Activated gamma-delta T cell treated with Interleukin-2 at 50 U/mL for 16 hours (primary cell): ENCODE results near the gene PTOV1.
A peak's percentile ranks its signal among the peaks of the same experiment; 100 is the strongest.

ENCODE experiments used
- DNase-seq: peaks from one replicate; pipeline ENCODE4 v3.0.0-alpha.2; 2020

Gene PTOV1

GRCh38 chr19:49845414-49845813 is 5.5 kb upstream of the PTOV1 start:
- DNase-seq: no peak

DNA sequence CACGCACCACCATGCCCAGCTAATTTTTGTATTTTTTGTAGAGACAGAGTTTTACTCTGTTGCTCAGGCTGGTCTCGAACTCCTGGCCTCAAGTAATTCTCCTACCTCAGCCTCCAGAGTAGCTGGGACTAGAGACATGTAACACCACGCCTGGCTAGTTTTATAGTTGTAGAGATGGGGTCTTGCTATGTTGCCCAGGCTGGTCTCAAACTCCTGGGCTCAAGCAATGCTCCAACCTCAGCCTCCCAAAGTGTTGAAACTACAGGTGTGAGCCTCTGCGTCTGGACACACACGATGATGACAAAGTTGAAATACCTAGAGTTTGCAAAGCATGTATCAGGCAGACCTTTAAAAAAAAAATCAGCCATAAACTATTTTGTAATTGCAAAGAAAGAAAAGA is 4.6 kb upstream of the PTOV1 start:
- no peak for DNase-seq

DNA sequence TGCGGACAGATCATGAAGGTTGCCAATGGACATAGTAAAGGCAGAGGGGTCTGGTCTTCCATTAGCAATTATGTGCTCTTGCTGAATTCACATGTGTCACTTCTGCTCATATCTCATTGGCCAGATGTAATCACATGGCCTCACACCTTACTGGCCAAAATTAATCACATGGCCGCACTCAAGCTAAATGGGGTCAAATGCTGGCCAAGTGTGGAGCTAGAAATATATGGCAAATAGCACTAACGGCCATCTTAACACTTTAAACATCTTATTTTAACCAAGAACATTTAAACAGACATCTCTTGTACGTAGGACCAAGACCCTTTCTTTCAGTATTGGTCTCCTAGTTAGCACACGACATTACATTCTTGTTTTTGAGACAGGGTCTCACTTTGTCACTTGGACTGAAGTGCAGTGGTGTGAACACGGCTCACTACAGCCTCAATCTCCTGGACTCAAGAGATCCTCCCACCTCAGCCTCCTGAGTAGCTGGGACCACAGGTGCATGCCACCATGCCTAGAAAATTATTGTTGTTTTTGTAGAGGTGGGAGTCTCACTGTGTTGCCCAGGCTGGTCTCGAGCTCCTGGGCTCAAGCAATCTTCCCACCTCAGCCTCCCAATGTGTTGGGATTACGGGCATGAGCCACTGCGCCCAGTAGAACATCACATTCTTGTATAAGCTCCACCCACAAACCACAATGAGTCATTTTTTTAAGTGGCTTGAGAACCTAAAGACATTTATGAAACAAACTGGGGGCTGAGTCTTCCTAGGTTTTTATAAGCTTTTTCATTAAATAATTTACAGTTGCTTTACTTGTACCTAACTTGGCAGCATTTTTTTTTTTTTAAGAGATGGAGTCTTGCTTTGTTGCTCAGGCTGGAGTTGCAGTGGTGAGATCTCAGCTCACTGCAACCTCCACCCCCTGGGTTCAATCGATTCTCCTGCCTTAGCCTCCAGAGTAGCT is 2.9 kb upstream of the PTOV1 start:
- DNase-seq: no peak

DNA sequence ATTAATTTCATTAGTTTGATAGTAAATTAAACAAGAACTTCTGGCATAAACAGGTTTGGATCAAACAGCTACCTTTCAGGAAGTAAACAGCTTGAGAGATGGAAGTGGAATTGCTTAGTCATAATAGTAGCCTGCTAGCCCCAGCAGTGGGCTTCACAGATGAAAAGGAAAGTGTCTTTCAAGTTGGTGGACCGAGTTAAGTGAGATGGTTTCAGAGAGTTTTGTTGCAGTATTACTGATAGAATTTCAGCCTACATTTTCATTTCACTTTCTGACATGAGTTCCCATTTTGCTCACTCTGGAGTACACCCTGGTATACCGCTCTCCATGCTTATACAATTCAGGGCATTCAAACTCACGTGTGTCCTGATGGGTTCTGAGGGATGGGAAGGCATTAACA is 2.0 kb upstream of the PTOV1 start:
- no peak for DNase-seq

GRCh38 chr19:49849433-49850220 is 1.3 kb upstream of the PTOV1 start:
- no peak for DNase-seq

- no peak for DNase-seq
These were observed 805 bp upstream of the PTOV1 start for GRCh38 chr19:49850221-49850486.

- DNase-seq: peak; percentile 26
These were observed 699 bp downstream of the PTOV1 start for GRCh38 chr19:49851456-49852259.

- DNase-seq: no peak
These were observed 1.7 kb downstream of the PTOV1 start for GRCh38 chr19:49852631-49853126.

GRCh38 chr19:49853852-49854377 is 3.0 kb downstream of the PTOV1 start:
- no peak for DNase-seq

DNA sequence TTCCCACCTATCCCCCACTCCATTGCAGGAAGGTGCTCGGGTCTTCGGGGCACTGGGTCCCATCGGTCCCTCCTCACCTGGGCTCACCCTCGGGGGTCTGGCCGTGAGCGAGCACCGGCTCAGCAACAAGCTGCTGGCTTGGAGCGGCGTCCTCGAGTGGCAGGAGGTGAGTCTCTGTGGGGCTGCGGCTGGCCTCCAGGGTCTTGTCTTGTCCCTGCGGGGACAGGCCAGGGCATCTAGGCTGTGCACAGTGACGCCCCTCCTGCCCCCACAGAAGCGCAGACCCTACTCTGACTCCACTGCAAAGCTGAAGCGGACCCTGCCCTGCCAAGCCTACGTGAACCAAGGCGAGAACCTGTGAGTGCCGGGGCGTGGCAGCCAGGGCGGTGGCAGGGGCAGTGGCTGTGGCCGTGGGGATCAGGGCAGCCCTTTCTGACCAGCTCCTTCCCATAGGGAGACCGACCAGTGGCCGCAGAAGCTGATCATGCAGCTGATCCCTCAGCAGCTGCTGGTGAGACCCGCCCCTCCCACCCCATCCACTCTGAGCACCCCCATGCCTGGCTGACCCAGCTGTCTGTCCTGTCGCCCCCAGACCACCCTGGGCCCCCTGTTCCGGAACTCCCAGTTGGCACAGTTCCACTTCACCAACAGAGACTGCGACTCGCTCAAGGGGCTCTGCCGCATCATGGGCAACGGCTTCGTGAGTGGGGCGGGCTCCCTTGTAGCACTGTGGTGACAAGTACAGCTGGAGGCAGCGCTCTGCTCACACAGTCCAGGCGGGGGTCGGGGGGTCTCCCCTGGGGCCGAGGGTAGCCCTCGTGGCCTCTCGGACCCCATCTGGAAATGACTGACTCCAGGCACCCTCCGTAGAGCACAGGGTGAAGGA is 3.7 kb downstream of the PTOV1 start:
- DNase-seq: no peak

- no peak for DNase-seq
These were observed 4.3 kb downstream of the PTOV1 start for GRCh38 chr19:49855277-49855675.

DNA sequence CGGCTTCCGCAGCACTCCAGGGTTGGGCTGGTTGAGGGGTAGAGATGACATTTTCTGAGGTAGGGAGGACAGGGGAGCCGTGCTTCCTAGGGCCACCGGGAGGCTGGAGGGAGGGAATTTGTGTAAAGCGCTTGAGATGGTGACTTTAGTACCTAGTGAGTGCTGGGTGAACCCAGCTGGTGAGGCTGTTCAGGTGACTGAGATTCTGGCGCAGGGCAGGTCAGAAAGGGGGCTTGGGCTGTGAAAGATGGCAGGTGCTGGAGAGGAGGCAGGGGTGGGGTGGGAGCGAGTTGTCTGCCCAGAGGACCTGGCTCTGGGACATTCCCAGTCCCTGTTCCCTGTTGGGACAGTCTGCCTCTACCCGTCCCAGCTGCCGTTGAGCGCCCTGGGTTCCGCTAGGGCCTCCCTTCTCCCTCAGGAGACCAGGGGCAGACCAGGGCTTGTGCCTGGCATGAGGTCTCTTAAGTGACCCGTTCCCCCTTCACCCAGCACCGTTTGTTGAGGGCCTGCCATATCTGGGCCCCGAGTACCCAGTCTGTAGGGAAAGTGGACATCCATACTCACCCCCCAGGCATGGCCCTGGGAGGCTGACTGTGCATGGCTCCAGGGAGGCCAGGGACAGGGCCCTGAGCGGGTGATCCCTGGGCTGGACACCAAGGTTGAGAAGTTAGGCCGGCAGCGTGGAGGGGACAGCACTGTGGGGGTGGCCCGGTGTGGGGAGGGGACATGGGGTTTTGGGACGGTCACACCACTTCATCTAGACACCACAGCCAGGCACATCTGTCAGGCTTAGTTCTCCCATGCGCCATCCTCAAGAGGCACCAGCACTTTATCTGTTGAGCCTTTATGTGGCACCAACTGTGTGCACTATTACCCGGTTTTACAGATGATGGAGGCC is 5.0 kb downstream of the PTOV1 start:
- DNase-seq: no peak

GRCh38 chr19:49856574-49857021 is 5.6 kb downstream of the PTOV1 start:
- no peak for DNase-seq

- no peak for DNase-seq
These were observed 6.3 kb downstream of the PTOV1 start for GRCh38 chr19:49857061-49857837.

DNA sequence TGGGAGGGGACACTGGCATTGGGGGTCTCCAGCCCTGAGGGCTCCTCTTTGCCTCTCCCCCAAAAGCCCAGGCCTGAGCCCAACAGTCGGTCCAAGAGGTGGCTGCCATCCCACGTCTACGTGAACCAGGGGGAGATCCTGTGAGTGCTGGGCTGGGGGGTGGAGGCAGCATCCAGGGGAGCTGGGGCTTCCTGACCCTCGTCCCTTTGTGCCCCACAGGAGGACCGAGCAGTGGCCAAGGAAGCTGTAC is 6.8 kb downstream of the PTOV1 start:
- DNase-seq: no peak

DNA sequence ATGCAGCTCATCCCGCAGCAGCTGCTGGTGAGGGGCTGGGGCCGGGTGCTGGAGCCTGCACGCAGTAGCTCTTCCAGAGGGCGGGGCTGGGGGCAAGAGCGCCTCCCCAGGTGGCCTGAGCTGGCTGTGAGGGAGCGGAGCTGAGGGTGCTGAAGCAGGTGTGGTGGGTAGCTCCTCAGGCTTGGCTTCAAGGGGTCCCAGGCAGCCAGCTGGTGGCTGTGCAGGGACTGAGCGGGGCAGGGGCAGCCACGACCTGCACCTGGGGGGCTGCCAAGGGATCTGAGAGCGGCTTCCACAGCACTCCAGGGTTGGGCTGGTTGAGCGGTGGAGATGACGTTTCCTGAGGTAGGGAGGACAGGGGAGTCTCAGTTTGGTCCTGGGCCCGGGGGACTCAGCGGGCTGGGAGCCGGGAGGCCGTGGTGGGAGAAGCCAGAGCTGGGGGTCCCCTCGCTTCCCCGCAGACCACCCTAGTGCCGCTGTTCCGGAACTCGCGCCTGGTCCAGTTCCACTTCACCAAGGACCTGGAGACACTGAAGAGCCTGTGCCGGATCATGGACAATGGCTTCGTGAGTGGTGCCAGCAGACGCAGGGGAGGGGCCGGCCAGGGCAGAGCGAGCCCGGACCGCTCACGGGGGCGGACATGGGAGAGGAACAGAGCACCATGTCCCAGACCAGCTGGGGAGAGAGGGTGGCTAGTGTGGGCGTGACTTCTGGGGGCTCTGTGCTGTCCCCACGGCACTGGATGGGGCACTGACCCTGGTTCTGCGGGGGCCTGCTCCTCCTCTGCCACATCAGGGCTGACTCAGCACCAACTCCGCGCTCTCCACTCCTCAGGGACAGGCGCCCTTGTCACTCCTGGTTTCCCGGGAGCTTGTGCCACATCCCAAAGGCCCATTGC is 7.4 kb downstream of the PTOV1 start:
- DNase-seq: no peak

GRCh38 chr19:49859682-49860335 is 8.8 kb downstream of the PTOV1 start:
- DNase-seq: no peak

- no peak for DNase-seq
These were observed 9.6 kb downstream of the PTOV1 start for GRCh38 chr19:49860336-49861102.
